Measurements from ENCODE around the gene ZACN. TPM values are rescaled to one million over a fixed set of nuclear protein-coding genes. Genes with fewer than 3 reads are reported as not detected.
"Not testable (repeated sequence)": the region's sequence is repeated elsewhere in the genome, so short reads cannot be mapped to it uniquely, and the experiment has no call there.

ZACN gene
- total RNA-seq, 4 donors from 2014 or later: not detected

DNA sequence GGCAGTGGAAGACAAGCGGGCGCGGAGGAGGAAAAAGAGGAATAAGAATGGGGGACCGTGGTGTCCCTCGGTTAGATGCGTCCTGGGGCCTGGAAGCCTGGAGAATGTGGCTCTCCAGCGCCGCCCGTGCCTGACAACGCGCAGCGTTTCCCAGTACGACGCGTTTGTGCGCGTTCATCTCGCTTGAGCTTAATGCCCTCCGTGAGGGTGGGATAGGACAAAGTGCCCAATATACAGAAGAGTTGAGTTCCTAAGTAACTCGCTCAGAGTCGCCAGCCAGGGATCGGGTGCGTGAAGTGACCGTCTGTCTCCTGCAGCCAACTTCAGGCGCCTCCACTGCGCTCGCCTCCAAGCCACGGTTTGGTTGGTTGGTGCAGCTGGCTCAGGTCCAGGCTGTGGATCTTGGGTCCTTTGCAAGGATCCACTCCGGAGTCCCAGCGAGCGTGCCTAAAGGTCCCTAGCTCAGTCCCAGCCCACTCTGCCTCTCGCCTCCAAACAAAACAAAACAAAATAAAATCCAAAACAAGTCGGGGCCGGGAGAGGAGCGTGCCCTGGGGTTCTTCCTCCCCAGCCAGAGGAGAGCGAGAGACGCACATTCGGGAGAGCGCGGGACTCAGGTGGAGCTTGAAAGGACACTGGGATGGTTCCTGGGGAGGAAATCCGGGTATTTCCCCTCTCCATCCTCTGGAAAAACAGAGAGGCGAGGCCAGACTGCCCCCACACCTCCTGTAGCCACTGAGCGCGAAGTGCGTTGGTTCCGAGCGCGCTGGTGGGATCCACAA is 3.4 kb upstream of the ZACN start:
- 1 to 4% methylated on average over 48 of the region's 48 CpGs for WGBS, 2 donors
- no peak for TF ChIP-seq CTCF (IDR thresholded peaks at IDR 0.05)
- no peak for TF ChIP-seq POLR2A (IDR thresholded peaks at IDR 0.05)
- DNase-seq (ENCODE audit: low spot score in 2 of 2): no peak
- intact Hi-C loops (cut with DNase I; ENCODE audit: low total_unique reads): no loop called here
- no peak overlapping the region for H3K4me3 ChIP-seq (ENCODE audit: low read depth, poor library complexity, severe bottlenecking)

DNA sequence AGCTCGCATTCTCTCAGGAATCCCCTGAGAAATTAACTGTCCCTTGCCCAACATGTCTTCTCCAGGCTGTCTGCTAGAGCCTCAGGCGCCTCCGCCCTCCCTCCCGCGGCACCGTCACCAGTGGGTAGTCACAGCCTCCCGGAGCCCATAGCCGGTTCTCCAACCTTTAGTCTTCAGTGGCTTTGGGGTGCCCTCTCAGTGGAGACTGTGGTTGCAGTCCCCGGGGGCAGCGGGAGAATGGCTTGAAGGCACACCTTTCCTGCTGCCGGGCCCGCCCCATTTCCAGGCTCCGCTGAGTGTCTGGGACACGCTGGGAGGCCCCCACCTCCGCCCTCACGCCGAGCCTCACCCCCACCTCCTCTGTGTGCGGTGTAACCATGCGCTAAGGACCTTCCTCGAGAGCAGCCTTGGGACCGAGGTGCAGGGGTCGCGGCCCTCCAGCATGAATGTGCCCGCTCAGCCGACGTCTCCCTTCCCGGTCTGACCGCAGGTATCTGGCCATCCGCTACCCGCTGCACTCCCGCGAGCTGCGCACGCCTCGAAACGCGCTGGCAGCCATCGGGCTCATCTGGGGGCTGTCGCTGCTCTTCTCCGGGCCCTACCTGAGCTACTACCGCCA is 2.7 kb upstream of the ZACN start:
- 4% methylated on average over 26 to 29 of the region's 41 CpGs for WGBS, 2 donors
- TF ChIP-seq POLR2A (IDR thresholded peaks at IDR 0.05) (no peak), CTCF (IDR thresholded peaks at IDR 0.05) (no peak)
- no peak for DNase-seq (ENCODE audit: low spot score in 2 of 2)
- H3K4me3 ChIP-seq (ENCODE audit: low read depth, poor library complexity, severe bottlenecking): no peak overlapping the region
- intact Hi-C loops (cut with DNase I; ENCODE audit: low total_unique reads): no loop called here

DNA sequence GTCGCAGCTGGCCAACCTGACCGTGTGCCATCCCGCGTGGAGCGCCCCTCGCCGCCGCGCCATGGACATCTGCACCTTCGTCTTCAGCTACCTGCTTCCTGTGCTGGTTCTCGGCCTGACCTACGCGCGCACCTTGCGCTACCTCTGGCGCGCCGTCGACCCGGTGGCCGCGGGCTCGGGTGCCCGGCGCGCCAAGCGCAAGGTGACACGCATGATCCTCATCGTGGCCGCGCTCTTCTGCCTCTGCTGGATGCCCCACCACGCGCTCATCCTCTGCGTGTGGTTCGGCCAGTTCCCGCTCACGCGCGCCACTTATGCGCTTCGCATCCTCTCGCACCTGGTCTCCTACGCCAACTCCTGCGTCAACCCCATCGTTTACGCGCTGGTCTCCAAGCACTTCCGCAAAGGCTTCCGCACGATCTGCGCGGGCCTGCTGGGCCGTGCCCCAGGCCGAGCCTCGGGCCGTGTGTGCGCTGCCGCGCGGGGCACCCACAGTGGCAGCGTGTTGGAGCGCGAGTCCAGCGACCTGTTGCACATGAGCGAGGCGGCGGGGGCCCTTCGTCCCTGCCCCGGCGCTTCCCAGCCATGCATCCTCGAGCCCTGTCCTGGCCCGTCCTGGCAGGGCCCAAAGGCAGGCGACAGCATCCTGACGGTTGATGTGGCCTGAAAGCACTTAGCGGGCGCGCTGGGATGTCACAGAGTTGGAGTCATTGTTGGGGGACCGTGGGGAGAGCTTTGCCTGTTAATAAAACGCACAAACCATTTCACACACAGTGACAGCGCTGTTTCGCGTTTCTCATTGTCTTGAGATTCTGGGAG is 2.0 kb upstream of the ZACN start:
- no peak for DNase-seq (ENCODE audit: low spot score in 2 of 2)
- intact Hi-C loops (cut with DNase I; ENCODE audit: low total_unique reads): no loop called here
- TF ChIP-seq POLR2A (IDR thresholded peaks at IDR 0.05): no peak
- TF ChIP-seq CTCF (IDR thresholded peaks at IDR 0.05): no peak
- WGBS, 2 donors: 4 to 5% methylated on average over 67 to 71 of the region's 82 CpGs
- H3K4me3 ChIP-seq (ENCODE audit: low read depth, poor library complexity, severe bottlenecking): no peak overlapping the region

GRCh38 chr17:76077584-76078110 is 1.3 kb upstream of the ZACN start:
- H3K4me3 ChIP-seq (ENCODE audit: low read depth, poor library complexity, severe bottlenecking): no peak overlapping the region
- intact Hi-C loops (cut with DNase I; ENCODE audit: low total_unique reads): no loop called here
- no peak for DNase-seq (ENCODE audit: low spot score in 2 of 2)
- 11 to 19% methylated on average over 12 of the region's 12 CpGs for WGBS, 2 donors
- no peak for TF ChIP-seq POLR2A (IDR thresholded peaks at IDR 0.05)
- TF ChIP-seq CTCF (IDR thresholded peaks at IDR 0.05): no peak

- WGBS, 2 donors: 54 to 66% methylated on average over 5 of the region's 5 CpGs
- intact Hi-C loops (cut with DNase I; ENCODE audit: low total_unique reads): not testable (repeated sequence)
Measured at GRCh38 chr17:76078370-76078769, 612 bp upstream of the ZACN start.

DNA sequence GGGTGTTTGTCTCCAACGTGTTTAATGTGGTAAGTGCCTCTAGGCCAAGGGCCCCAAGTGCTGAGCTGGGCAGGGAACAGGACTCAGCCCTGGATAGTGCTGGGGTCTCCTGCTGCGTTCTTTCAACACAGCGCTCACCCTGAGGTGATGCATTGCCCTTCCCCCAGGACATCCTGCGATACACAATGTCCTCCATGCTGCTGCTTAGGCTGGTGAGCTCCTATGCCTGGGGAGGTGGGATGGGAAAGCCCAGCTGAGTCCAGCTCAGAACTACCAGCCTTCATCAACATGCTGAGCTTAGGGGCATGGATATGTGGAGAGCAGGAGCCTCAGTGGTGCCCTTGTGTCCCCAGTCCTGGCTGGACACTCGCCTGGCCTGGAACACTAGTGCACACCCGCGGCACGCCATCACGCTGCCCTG is 563 bp downstream of the ZACN start:
- no peak for TF ChIP-seq POLR2A (IDR thresholded peaks at IDR 0.05)
- no peak for TF ChIP-seq CTCF (IDR thresholded peaks at IDR 0.05)
- 16 to 31% methylated on average over 9 of the region's 9 CpGs for WGBS, 2 donors
- intact Hi-C loops (cut with DNase I; ENCODE audit: low total_unique reads): no loop called here
- no peak overlapping the region for H3K4me3 ChIP-seq (ENCODE audit: low read depth, poor library complexity, severe bottlenecking)
- no peak for DNase-seq (ENCODE audit: low spot score in 2 of 2)

More at GRCh38 chr17:76078370-76078769, 612 bp upstream of the ZACN start:
- not testable (repeated sequence) for H3K4me3 ChIP-seq (ENCODE audit: low read depth, poor library complexity, severe bottlenecking); DNase-seq (ENCODE audit: low spot score in 2 of 2)
